ENCODE data around the gene CDK5R2.
A peak's percentile ranks its signal among the peaks of the same experiment; 100 is the strongest.

CDK5R2 gene

GRCh38 chr2:218999881-219000568, 40.6 kb downstream of the CDK5R2 start:
- no peak for TF ChIP-seq CTCF (IDR thresholded peaks at IDR 0.05; ENCODE audit: borderline replicate concordance, insufficient read depth, low read depth, low read length)
- H3K4me3 ChIP-seq (ENCODE audit: low read depth, low read length), result no peak overlapping the region

- no peak for TF ChIP-seq CTCF (IDR thresholded peaks at IDR 0.05; ENCODE audit: borderline replicate concordance, insufficient read depth, low read depth, low read length)
- no peak overlapping the region for H3K4me3 ChIP-seq (ENCODE audit: low read depth, low read length)
Observed at GRCh38 chr2:219000569-219000960, 41.1 kb downstream of the CDK5R2 start.

GRCh38 chr2:219001100-219001576, 41.7 kb downstream of the CDK5R2 start:
- H3K4me3 ChIP-seq (ENCODE audit: low read depth, low read length), result no peak overlapping the region
- no peak for TF ChIP-seq CTCF (IDR thresholded peaks at IDR 0.05; ENCODE audit: borderline replicate concordance, insufficient read depth, low read depth, low read length)

GRCh38 chr2:219001577-219002394, 42.3 kb downstream of the CDK5R2 start:
- no peak for TF ChIP-seq CTCF (IDR thresholded peaks at IDR 0.05; ENCODE audit: borderline replicate concordance, insufficient read depth, low read depth, low read length)
- no peak overlapping the region for H3K4me3 ChIP-seq (ENCODE audit: low read depth, low read length)

- peak; percentile 56; the same call in 1 of the 2 replicates for TF ChIP-seq CTCF (IDR thresholded peaks at IDR 0.05; ENCODE audit: borderline replicate concordance, insufficient read depth, low read depth, low read length)
- H3K4me3 ChIP-seq (ENCODE audit: low read depth, low read length), result no peak overlapping the region
Observed at GRCh38 chr2:219002395-219003266, 43.2 kb downstream of the CDK5R2 start.

GRCh38 chr2:219003267-219003634, 43.8 kb downstream of the CDK5R2 start:
- TF ChIP-seq CTCF (IDR thresholded peaks at IDR 0.05; ENCODE audit: borderline replicate concordance, insufficient read depth, low read depth, low read length), result no peak
- H3K4me3 ChIP-seq (ENCODE audit: low read depth, low read length), result no peak overlapping the region

Data from GM12875 (cell line).